PC-9 (cell line): ENCODE measurements around the gene VAV3. TPM values are rescaled to one million over a fixed set of nuclear protein-coding genes. Genes with fewer than 3 reads are reported as not detected.
"Not testable (repeated sequence)": the region's sequence is repeated elsewhere in the genome, so short reads cannot be mapped to it uniquely, and the experiment has no call there.

Experiments
- BruUV-seq: library from RNA; stranded (reverse); fragments of 400-500 nt; replicated peaks from 2 replicates; lab custom pipeline; 2021; lab: Mats Ljungman, UMichigan
- CTCF ChIA-PET: fragments of 300-600 bp; sonication (Branson Sonifier 250); formaldehyde crosslinking; loops from one replicate; lab custom pipeline; 2022; ENCODE audit warnings: antibody characterized with exemption; lab: Charles Lee
- POLR2A ChIA-PET: fragments of 300-600 bp; sonication (Branson Sonifier 250); formaldehyde crosslinking; loops from one replicate; lab custom pipeline; 2022; ENCODE audit warnings: antibody characterized with exemption; ENCODE audit not compliant: unreplicated experiment; lab: Charles Lee
- DNase-seq, 2 experiments: peaks; one replicate each; pipeline versions ENCODE4 v3.0.0 to v3.0.0-alpha.2; 2015 to 2022; ENCODE audit warnings: mixed read lengths in 1 of 2
- H2AFZ ChIP-seq: fragments of 200-600 bp; sonication (generic); 2 replicates; pipeline ENCODE4 v1.8.1; 2017; ENCODE audit warnings: antibody characterized with exemption
- H3F3A ChIP-seq: fragments of 200-600 bp; sonication (generic); 2 replicates; pipeline ENCODE4 v1.8.1; 2017; ENCODE audit warnings: antibody characterized with exemption, mild to moderate bottlenecking, low read depth; ENCODE audit not compliant: insufficient read depth
- H3K27ac ChIP-seq: fragments of 200-600 bp; sonication (generic); 2 replicates; pipeline ENCODE4 v1.6.1; 2016; ENCODE audit warnings: mixed run types
- H3K27me3 ChIP-seq: fragments of 200-600 bp; sonication (generic); 2 replicates; pipeline ENCODE4 v1.6.1; 2016; ENCODE audit warnings: low read depth, mixed run types; ENCODE audit not compliant: insufficient read depth
- H3K36me3 ChIP-seq: fragments of 200-600 bp; sonication (generic); 2 replicates; pipeline ENCODE4 v1.6.1; 2016; ENCODE audit warnings: low read depth, mixed run types
- H3K4me1 ChIP-seq: fragments of 200-600 bp; sonication (generic); replicated peaks from 2 replicates; pipeline ENCODE4 v1.6.1; 2016; ENCODE audit warnings: mixed run types; ENCODE audit not compliant: insufficient read depth
- H3K4me2 ChIP-seq: fragments of 200-600 bp; sonication (generic); 2 replicates; pipeline ENCODE4 v1.6.1; 2017; ENCODE audit warnings: mixed run types
- H3K4me3 ChIP-seq: fragments of 200-600 bp; sonication (generic); 2 replicates; pipeline ENCODE4 v1.6.1; 2016; ENCODE audit warnings: mixed run types
- H3K79me2 ChIP-seq: fragments of 200-600 bp; sonication (generic); 2 replicates; pipeline ENCODE4 v1.6.1; 2017; ENCODE audit warnings: low read depth, mixed run types
- H3K9me2 ChIP-seq: fragments of 200-600 bp; sonication (generic); 2 replicates; pipeline ENCODE4 v1.8.1; 2017; ENCODE audit warnings: mild to moderate bottlenecking; ENCODE audit not compliant: insufficient read depth
- H3K9me3 ChIP-seq: fragments of 200-600 bp; sonication (generic); 2 replicates; pipeline ENCODE4 v1.8.1; 2016; ENCODE audit warnings: low read depth; ENCODE audit not compliant: insufficient read depth
- H4K20me1 ChIP-seq: fragments of 200-600 bp; sonication (generic); 2 replicates; pipeline ENCODE4 v1.8.1; 2017; ENCODE audit not compliant: insufficient read depth
- EZH2 ChIP-seq: fragments of 200-600 bp; sonication (generic); IDR thresholded peaks from 2 replicates; pipeline ENCODE4 v1.8.0; 2017; ENCODE audit warnings: antibody characterized with exemption, low read depth
- intact Hi-C: fragments of 100-400 bp; cut with micrococcal nuclease; formaldehyde crosslinking; loops from one replicate; pipeline ENCODE4 v1.10.0; 2022; ENCODE audit not compliant: unreplicated experiment
- total RNA-seq: library from RNA; stranded (reverse); gene quantifications from 2 replicates; pipeline ENCODE4 v1.2.3, GENCODE V29; 2021
- TF ChIP-seq, protein P1 (sequence below): fragments of 200-600 bp; sonication (generic); conservative IDR thresholded peaks from 2 replicates; pipeline ENCODE4 v1.6.1; 2017; ENCODE audit warnings: mixed run types, antibody characterized with exemption, mild to moderate bottlenecking, moderate library complexity

Gene VAV3
- total RNA-seq, 1 experiment from 2014 or later: 1.7 TPM

DNA sequence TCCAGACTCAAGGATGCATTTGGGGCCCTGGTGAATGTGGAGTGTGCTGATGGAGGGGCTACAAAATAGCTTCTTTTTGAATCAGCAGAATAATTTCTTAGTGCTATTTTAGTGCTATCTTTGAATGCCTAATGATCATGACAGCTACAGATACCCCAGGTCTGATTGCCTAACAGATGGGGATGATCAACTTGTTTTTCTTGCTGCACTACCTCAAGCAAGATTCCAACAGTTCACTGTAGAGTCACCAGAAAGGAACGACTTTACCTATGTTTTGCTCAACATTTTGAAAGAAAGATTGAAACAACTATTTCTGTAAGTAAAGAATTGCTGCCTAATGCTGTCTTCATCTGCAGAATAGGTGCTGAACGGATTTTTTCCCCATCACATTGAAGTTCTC is 42.6 kb upstream of the VAV3 start:
- H2AFZ ChIP-seq: 0 out of 2 replicates have a peak overlapping the region, but pooled peaks have one; percentile 7

DNA sequence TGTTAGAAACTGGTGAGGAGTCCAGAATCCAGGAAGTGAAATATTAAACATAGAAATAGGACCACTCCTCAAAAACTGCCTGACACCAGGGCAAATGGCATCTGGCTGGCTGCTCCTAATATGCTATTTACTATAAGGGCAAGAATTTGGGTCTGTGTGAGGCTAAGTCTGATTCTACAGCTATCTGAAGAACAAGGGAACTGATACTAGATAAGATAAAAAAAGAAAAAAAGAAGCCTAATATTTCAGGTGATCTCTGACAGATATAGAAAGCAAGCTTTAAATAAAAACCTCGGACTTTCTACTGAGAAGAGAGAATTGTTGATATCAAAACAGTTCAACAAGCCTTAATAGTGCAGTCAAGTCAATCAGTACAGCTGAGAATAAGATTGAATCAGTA is 42.1 kb upstream of the VAV3 start:
- DNase-seq: no peak
- CTCF ChIA-PET: no interaction called here
- no peaks in the 10 kb centered on the region for H3K79me2 ChIP-seq
- intact Hi-C loops: no loop called here
- no peaks in the 10 kb centered on the region for H3K9me2 ChIP-seq
- H3K27ac ChIP-seq: peak overlapping the region; percentile 30; the same call in 1 of the 2 replicates
- H3K4me1 ChIP-seq: peaks cover 49% of the 10 kb centered on the region
- H2AFZ ChIP-seq: 0 out of 2 replicates have a peak overlapping the region, but pooled peaks have one; percentile 7
- peaks cover 25% of the 10 kb centered on the region for H3F3A ChIP-seq
- no peaks in the 10 kb centered on the region for H3K9me3 ChIP-seq
- POLR2A ChIA-PET: no interaction called here
- H4K20me1 ChIP-seq: no peaks in the 10 kb centered on the region
- H3K27me3 ChIP-seq: no peaks in the 10 kb centered on the region
- H3K36me3 ChIP-seq: no peaks in the 10 kb centered on the region
- TF ChIP-seq EZH2: no peak
- TF ChIP-seq, protein P1, sequence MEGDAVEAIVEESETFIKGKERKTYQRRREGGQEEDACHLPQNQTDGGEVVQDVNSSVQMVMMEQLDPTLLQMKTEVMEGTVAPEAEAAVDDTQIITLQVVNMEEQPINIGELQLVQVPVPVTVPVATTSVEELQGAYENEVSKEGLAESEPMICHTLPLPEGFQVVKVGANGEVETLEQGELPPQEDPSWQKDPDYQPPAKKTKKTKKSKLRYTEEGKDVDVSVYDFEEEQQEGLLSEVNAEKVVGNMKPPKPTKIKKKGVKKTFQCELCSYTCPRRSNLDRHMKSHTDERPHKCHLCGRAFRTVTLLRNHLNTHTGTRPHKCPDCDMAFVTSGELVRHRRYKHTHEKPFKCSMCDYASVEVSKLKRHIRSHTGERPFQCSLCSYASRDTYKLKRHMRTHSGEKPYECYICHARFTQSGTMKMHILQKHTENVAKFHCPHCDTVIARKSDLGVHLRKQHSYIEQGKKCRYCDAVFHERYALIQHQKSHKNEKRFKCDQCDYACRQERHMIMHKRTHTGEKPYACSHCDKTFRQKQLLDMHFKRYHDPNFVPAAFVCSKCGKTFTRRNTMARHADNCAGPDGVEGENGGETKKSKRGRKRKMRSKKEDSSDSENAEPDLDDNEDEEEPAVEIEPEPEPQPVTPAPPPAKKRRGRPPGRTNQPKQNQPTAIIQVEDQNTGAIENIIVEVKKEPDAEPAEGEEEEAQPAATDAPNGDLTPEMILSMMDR: no peak
- H3K4me2 ChIP-seq: peak overlapping the region; percentile 65
- BruUV-seq: no TSS peak
- no peak overlapping the region for H3K4me3 ChIP-seq

More for the DNA sequence above, 42.6 kb upstream of the VAV3 start:
- CTCF ChIA-PET: no interaction called here
- H3K9me2 ChIP-seq: no peaks in the 10 kb centered on the region
- POLR2A ChIA-PET: no interaction called here
- H3K4me2 ChIP-seq: peak overlapping the region; percentile 65
- BruUV-seq: no TSS peak
- TF ChIP-seq, protein P1: no peak
- TF ChIP-seq EZH2: no peak
- peaks cover 25% of the 10 kb centered on the region for H3F3A ChIP-seq
- intact Hi-C loops: no loop called here
- H3K27ac ChIP-seq: peak overlapping the region; percentile 30; the same call in 1 of the 2 replicates
- no peaks in the 10 kb centered on the region for H3K9me3 ChIP-seq
- no peaks in the 10 kb centered on the region for H3K36me3 ChIP-seq
- peak in 1 of 2 experiments; percentile 91 for DNase-seq
- H4K20me1 ChIP-seq: no peaks in the 10 kb centered on the region
- H3K4me3 ChIP-seq: peak overlapping the region; percentile 31; the same call in 1 of the 2 replicates
- peaks cover 49% of the 10 kb centered on the region for H3K4me1 ChIP-seq
- H3K27me3 ChIP-seq: no peaks in the 10 kb centered on the region
- H3K79me2 ChIP-seq: no peaks in the 10 kb centered on the region

DNA sequence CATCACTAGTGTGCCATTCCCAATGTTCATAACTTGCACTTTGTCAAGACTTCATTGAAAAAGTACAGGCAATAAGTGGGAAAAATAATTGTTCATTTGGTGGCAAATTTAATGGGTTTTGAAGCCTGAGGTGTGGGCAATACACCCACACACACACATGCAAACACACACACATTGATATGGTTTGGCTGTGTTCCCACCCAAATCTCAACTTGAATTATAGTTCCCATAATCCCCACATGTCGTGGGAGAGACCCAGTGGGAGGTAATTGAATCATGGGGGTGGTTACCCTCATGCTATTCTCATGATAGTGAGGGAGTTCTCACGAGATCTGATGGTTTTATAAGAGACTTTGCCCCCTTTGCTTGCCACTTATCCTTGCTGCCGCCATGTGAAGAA is 39.9 kb upstream of the VAV3 start:
- POLR2A ChIA-PET, H4K20me1 ChIP-seq, H3K36me3 ChIP-seq, H3K4me2 ChIP-seq, H3K79me2 ChIP-seq, H3K4me3 ChIP-seq, DNase-seq, H3K27me3 ChIP-seq, H2AFZ ChIP-seq, H3K27ac ChIP-seq, BruUV-seq, intact Hi-C loops, CTCF ChIA-PET, H3K9me2 ChIP-seq, H3K9me3 ChIP-seq: not testable (repeated sequence)
- H3F3A ChIP-seq: peaks cover 36% of the 10 kb centered on the region
- peaks cover 54% of the 10 kb centered on the region for H3K4me1 ChIP-seq
